Activated CD4-positive, alpha-beta memory T cell treated with anti-CD3 and anti-CD28 coated beads, Interleukin-2, amount 10 ng/mL, durations not matched to agents 7 days and 5 days (primary cell): ENCODE measurements around the gene RAB3C. TPM values are rescaled to one million over a fixed set of nuclear protein-coding genes. Genes with fewer than 3 reads are reported as not detected.

Experiments
- CTCF ChIA-PET: fragments of 350-600 bp; sonication (Branson Sonifier 250); formaldehyde crosslinking; loops from one replicate; lab custom pipeline; 2021; ENCODE audit warnings: antibody characterized with exemption, inconsistent platforms; lab: Charles Lee
- POLR2A ChIA-PET: fragments of 350-600 bp; sonication (Branson Sonifier 250); formaldehyde crosslinking; loops from one replicate; lab custom pipeline; 2021; ENCODE audit warnings: antibody characterized with exemption; lab: Charles Lee
- DNase-seq: peaks from one replicate; pipeline ENCODE4 v3.0.0-alpha.2; 2020
- H3K27ac Mint-ChIP-seq: one replicate; pipeline ENCODE4 v1.8.0; 2021; ENCODE audit warnings: mild to moderate bottlenecking, mixed read lengths
- H3K27me3 Mint-ChIP-seq: one replicate; pipeline ENCODE4 v1.8.0; 2021; ENCODE audit warnings: mixed read lengths
- H3K36me3 Mint-ChIP-seq: one replicate; pipeline ENCODE4 v1.8.0; 2021; ENCODE audit warnings: low read depth, mixed read lengths
- H3K4me1 Mint-ChIP-seq: one replicate; pipeline ENCODE4 v1.8.0; 2021; ENCODE audit warnings: mixed read lengths
- H3K4me3 Mint-ChIP-seq: one replicate; pipeline ENCODE4 v1.8.0; 2021; ENCODE audit warnings: mild to moderate bottlenecking, mixed read lengths
- H3K9me3 Mint-ChIP-seq: one replicate; pipeline ENCODE4 v1.8.0; 2021; ENCODE audit warnings: mixed read lengths
- total RNA-seq, 2 experiments: library from RNA; stranded (reverse); gene quantifications; one replicate each; pipeline ENCODE4 v1.2.3, GENCODE V29; 2021

The RAB3C gene
- total RNA-seq, 2 experiments from 2014 or later: not detected

GRCh38 chr5:58622936-58623871 is 40.3 kb downstream of the RAB3C start:
- Mint-ChIP-seq H3K36me3 (no peaks in the 10 kb centered on the region), H3K9me3 (no peaks in the 10 kb centered on the region), H3K27me3 (no peaks in the 10 kb centered on the region), H3K4me1 (no peaks in the 10 kb centered on the region), H3K4me3 (no peak overlapping the region), H3K27ac (no peak overlapping the region)
- POLR2A ChIA-PET: no interaction called here
- CTCF ChIA-PET: no interaction called here
- no peak for DNase-seq

GRCh38 chr5:58628626-58629025 is 45.8 kb downstream of the RAB3C start:
- Mint-ChIP-seq H3K27ac (no peak overlapping the region), H3K27me3 (no peaks in the 10 kb centered on the region), H3K4me3 (no peak overlapping the region), H3K4me1 (no peaks in the 10 kb centered on the region), H3K36me3 (no peaks in the 10 kb centered on the region), H3K9me3 (no peaks in the 10 kb centered on the region)
- ChIA-PET CTCF (no interaction called here), POLR2A (no interaction called here)
- no peak for DNase-seq

GRCh38 chr5:58629271-58630159 is 46.6 kb downstream of the RAB3C start:
- Mint-ChIP-seq H3K4me1 (no peaks in the 10 kb centered on the region), H3K36me3 (no peaks in the 10 kb centered on the region), H3K9me3 (no peaks in the 10 kb centered on the region), H3K27ac (no peak overlapping the region), H3K4me3 (no peak overlapping the region), H3K27me3 (no peaks in the 10 kb centered on the region)
- no peak for DNase-seq
- ChIA-PET POLR2A (no interaction called here), CTCF (no interaction called here)

- Mint-ChIP-seq H3K36me3 (no peaks in the 10 kb centered on the region), H3K9me3 (no peaks in the 10 kb centered on the region), H3K4me3 (no peak overlapping the region), H3K27ac (no peak overlapping the region), H3K27me3 (no peaks in the 10 kb centered on the region), H3K4me1 (no peaks in the 10 kb centered on the region)
- POLR2A ChIA-PET: no interaction called here
- CTCF ChIA-PET: no interaction called here
- DNase-seq: no peak
Measured at GRCh38 chr5:58631895-58632294, 49.0 kb downstream of the RAB3C start.

GRCh38 chr5:58635416-58635815 is 52.5 kb downstream of the RAB3C start:
- POLR2A ChIA-PET: no interaction called here

GRCh38 chr5:58640011-58640410 is 57.1 kb downstream of the RAB3C start:
- ChIA-PET POLR2A (no interaction called here), CTCF (no interaction called here)
- Mint-ChIP-seq H3K9me3 (no peaks in the 10 kb centered on the region), H3K4me1 (no peaks in the 10 kb centered on the region), H3K27ac (no peak overlapping the region), H3K4me3 (no peak overlapping the region), H3K27me3 (peaks cover 2% of the 10 kb centered on the region), H3K36me3 (no peaks in the 10 kb centered on the region)
- DNase-seq: no peak

More at GRCh38 chr5:58635416-58635815, 52.5 kb downstream of the RAB3C start:
- Mint-ChIP-seq H3K36me3 (no peaks in the 10 kb centered on the region), H3K27ac (no peak overlapping the region), H3K27me3 (peaks cover 2% of the 10 kb centered on the region), H3K4me1 (no peaks in the 10 kb centered on the region), H3K9me3 (no peaks in the 10 kb centered on the region), H3K4me3 (no peak overlapping the region)
- no peak for DNase-seq
- CTCF ChIA-PET: no interaction called here

- H3K36me3 Mint-ChIP-seq: no peaks in the 10 kb centered on the region
- no peak overlapping the region for H3K27ac Mint-ChIP-seq
- no peak overlapping the region for H3K4me3 Mint-ChIP-seq
- ChIA-PET POLR2A (no interaction called here), CTCF (no interaction called here)
- no peak for DNase-seq
- no peaks in the 10 kb centered on the region for H3K4me1 Mint-ChIP-seq
- H3K27me3 Mint-ChIP-seq: peaks cover 2% of the 10 kb centered on the region
- H3K9me3 Mint-ChIP-seq: no peaks in the 10 kb centered on the region
Measured at GRCh38 chr5:58641533-58641932, 58.7 kb downstream of the RAB3C start.

- Mint-ChIP-seq H3K4me1 (no peaks in the 10 kb centered on the region), H3K36me3 (no peaks in the 10 kb centered on the region), H3K4me3 (no peak overlapping the region), H3K27me3 (no peaks in the 10 kb centered on the region), H3K9me3 (no peaks in the 10 kb centered on the region), H3K27ac (no peak overlapping the region)
- DNase-seq: no peak
- CTCF ChIA-PET: no interaction called here
- POLR2A ChIA-PET: no interaction called here
Measured at GRCh38 chr5:58648846-58649245, 66.0 kb downstream of the RAB3C start.

- Mint-ChIP-seq H3K4me3 (no peak overlapping the region), H3K27ac (no peak overlapping the region), H3K27me3 (no peaks in the 10 kb centered on the region), H3K9me3 (no peaks in the 10 kb centered on the region), H3K4me1 (no peaks in the 10 kb centered on the region), H3K36me3 (no peaks in the 10 kb centered on the region)
- ChIA-PET CTCF (no interaction called here), POLR2A (no interaction called here)
- DNase-seq: no peak
Measured at GRCh38 chr5:58649716-58650115, 66.8 kb downstream of the RAB3C start.

GRCh38 chr5:58653521-58653920 is 70.6 kb downstream of the RAB3C start:
- POLR2A ChIA-PET: no interaction called here
- Mint-ChIP-seq H3K4me3 (no peak overlapping the region), H3K9me3 (no peaks in the 10 kb centered on the region)

GRCh38 chr5:58666141-58666540 is 83.3 kb downstream of the RAB3C start:
- ChIA-PET CTCF (interaction anchor here (0.6 to 1.4 kb wide), 2 partner anchors 184 to 1118 kb away, joined by 3 to 4 read pairs; no protein-coding TSS in a partner anchor), POLR2A (no interaction called here)
- Mint-ChIP-seq H3K9me3 (no peaks in the 10 kb centered on the region), H3K4me1 (no peaks in the 10 kb centered on the region), H3K4me3 (no peak overlapping the region), H3K27me3 (no peaks in the 10 kb centered on the region), H3K27ac (no peak overlapping the region), H3K36me3 (no peaks in the 10 kb centered on the region)
- no peak for DNase-seq

More at GRCh38 chr5:58653521-58653920, 70.6 kb downstream of the RAB3C start:
- Mint-ChIP-seq H3K4me1 (no peaks in the 10 kb centered on the region), H3K27ac (no peak overlapping the region), H3K36me3 (no peaks in the 10 kb centered on the region), H3K27me3 (peaks cover 3% of the 10 kb centered on the region)
- CTCF ChIA-PET: no interaction called here
- no peak for DNase-seq

GRCh38 chr5:58666598-58667581 is 84.0 kb downstream of the RAB3C start:
- no peaks in the 10 kb centered on the region for H3K36me3 Mint-ChIP-seq
- ChIA-PET CTCF (interaction anchor here (1.4 kb wide), 1 partner anchor 183 kb away, joined by 4 read pairs; no protein-coding TSS in a partner anchor), POLR2A (no interaction called here)
- H3K27me3 Mint-ChIP-seq: no peaks in the 10 kb centered on the region
- DNase-seq: no peak
- no peak overlapping the region for H3K4me3 Mint-ChIP-seq
- no peaks in the 10 kb centered on the region for H3K9me3 Mint-ChIP-seq
- H3K4me1 Mint-ChIP-seq: no peaks in the 10 kb centered on the region
- H3K27ac Mint-ChIP-seq: no peak overlapping the region
